ENCODE results near the gene ALDH8A1. TPM values are rescaled to one million over a fixed set of nuclear protein-coding genes. Genes with fewer than 3 reads are reported as not detected.

The ALDH8A1 gene
- total and polyA plus RNA-seq, 2 of the 8 experiments (the other 6 are each of a cell fraction or from before 2014, with no cell fraction given): 0.08 to 0.28 TPM

DNA sequence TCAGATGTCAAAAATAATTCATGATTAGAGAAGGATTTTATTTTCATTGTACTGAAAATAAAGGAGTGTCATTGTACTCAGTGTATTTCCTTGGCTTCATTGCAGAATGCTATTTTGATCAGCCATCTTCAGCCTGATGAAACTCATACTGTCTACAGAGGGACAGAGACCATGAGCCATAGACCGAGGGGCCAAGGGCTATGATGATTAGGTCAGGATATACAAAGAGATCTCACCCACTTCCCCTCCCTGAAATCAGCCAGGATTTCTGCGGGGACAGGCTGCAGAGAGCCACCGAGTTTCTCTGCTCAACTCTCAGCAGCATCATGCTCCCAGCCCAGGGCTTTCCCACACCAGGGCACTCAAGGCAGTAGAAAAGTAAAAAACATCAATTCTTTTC is 47.0 kb downstream of the ALDH8A1 start:
- Histone ChIP-seq H3K9ac (replicated peaks in 1 of 4; ENCODE audit: extremely low read depth in 1 of 4, low read depth in 3 of 4, low read length in 3 of 4) (no peak overlapping the region), H3K23ac (ENCODE audit: insufficient read length) (no peak overlapping the region), H3K27ac (ENCODE audit: low read depth, low read length) (no peak overlapping the region), H3K4me1 (replicated peaks in 1 of 4; ENCODE audit: control insufficient read depth in 3 of 4, insufficient read depth in 4 of 4, low read length in 3 of 4) (no peaks in the 10 kb centered on the region), H3K79me2 (ENCODE audit: control insufficient read depth in 1 of 2, insufficient read depth in 2 of 2, low read length in 2 of 2) (no peaks in the 10 kb centered on the region), H2AFZ (ENCODE audit: low read length) (no peak overlapping the region), H3K36me3 (ENCODE audit: control insufficient read depth in 2 of 4, insufficient read depth in 4 of 4, low read length in 3 of 4) (no peaks in the 10 kb centered on the region), H2AK5ac (ENCODE audit: low read depth, low read length) (no peak overlapping the region), H3K4me3 (ENCODE audit: extremely low read depth in 1 of 4, insufficient read depth in 2 of 4, low read depth in 3 of 4, low read length in 4 of 4) (no peak overlapping the region), H4K5ac (ENCODE audit: insufficient read length, low read depth, low read length) (no peak overlapping the region), H2BK15ac (ENCODE audit: low read length) (no peak overlapping the region), H4K8ac (ENCODE audit: extremely low read depth, insufficient read depth, low read length) (no peak overlapping the region), H3K56ac (replicated peaks; ENCODE audit: insufficient read length, low read depth, low read length) (no peak overlapping the region), H2BK12ac (ENCODE audit: low read depth, low read length) (no peak overlapping the region), H2BK20ac (ENCODE audit: low read length) (no peak overlapping the region), H3K9me3 (ENCODE audit: insufficient read depth in 2 of 2, low read depth in 1 of 2, low read length in 1 of 2) (no peaks in the 10 kb centered on the region), H4K20me1 (replicated peaks in 1 of 2; ENCODE audit: control insufficient read depth in 1 of 2, insufficient read depth in 2 of 2, low read length in 2 of 2) (no peaks in the 10 kb centered on the region), H3K23me2 (ENCODE audit: low read depth, low read length) (no peaks in the 10 kb centered on the region), H3K14ac (ENCODE audit: insufficient read length) (no peak overlapping the region), H2BK5ac (ENCODE audit: low read depth, low read length) (no peak overlapping the region), H3K18ac (ENCODE audit: extremely low read depth, low read length) (no peak overlapping the region), H3K27me3 (replicated peaks in 1 of 4; ENCODE audit: control insufficient read depth in 3 of 4, extremely low read depth in 1 of 4, insufficient read depth in 3 of 4, low read length in 3 of 4) (no peaks in the 10 kb centered on the region), H3K4ac (replicated peaks; ENCODE audit: insufficient read length, low read depth, low read length) (no peak overlapping the region), H2BK120ac (replicated peaks; ENCODE audit: low read depth, low read length) (no peak overlapping the region), H3K4me2 (ENCODE audit: insufficient read depth in 1 of 2, low read depth in 2 of 2, low read length in 2 of 2) (no peak overlapping the region), H3K79me1 (ENCODE audit: low read depth, low read length) (no peaks in the 10 kb centered on the region), H4K91ac (replicated peaks; ENCODE audit: insufficient read length, low read length) (no peak overlapping the region)
- no peak for FAIRE-seq
- no peak for DNase-seq (ENCODE audit: low read depth in 1 of 2, low spot score in 2 of 2)
- POLR2A ChIA-PET (ENCODE audit: partially characterized antibody): no interaction called here
- CTCF ChIA-PET (ENCODE audit: partially characterized antibody): interaction anchor here (0.7 to 1.6 kb wide), 4 partner anchors 9 to 747 kb away, joined by 3 to 5 read pairs (median 4); no protein-coding TSS in a partner anchor
- WGBS, 2 experiments (ENCODE audit: extremely low coverage in 1 of 2, insufficient coverage in 1 of 2, insufficient read length in 1 of 2, insufficient replicate concordance in 2 of 2, low coverage in 1 of 2, low lambda C conversion rate in 2 of 2, missing lambda C conversion rate in 1 of 2): 95% methylated on average over 3 of the region's 3 CpGs; no CpG with 5 or more reads in 1 of the 2 experiments
- TF ChIP-seq PHF8 (conservative IDR thresholded peaks at IDR 0.05; ENCODE audit: low read depth, low read length): no peak
- TF ChIP-seq, protein P1, sequence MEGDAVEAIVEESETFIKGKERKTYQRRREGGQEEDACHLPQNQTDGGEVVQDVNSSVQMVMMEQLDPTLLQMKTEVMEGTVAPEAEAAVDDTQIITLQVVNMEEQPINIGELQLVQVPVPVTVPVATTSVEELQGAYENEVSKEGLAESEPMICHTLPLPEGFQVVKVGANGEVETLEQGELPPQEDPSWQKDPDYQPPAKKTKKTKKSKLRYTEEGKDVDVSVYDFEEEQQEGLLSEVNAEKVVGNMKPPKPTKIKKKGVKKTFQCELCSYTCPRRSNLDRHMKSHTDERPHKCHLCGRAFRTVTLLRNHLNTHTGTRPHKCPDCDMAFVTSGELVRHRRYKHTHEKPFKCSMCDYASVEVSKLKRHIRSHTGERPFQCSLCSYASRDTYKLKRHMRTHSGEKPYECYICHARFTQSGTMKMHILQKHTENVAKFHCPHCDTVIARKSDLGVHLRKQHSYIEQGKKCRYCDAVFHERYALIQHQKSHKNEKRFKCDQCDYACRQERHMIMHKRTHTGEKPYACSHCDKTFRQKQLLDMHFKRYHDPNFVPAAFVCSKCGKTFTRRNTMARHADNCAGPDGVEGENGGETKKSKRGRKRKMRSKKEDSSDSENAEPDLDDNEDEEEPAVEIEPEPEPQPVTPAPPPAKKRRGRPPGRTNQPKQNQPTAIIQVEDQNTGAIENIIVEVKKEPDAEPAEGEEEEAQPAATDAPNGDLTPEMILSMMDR (IDR thresholded peaks at IDR 0.05; ENCODE audit: control extremely low read depth in 1 of 3, insufficient read depth in 1 of 3, low read depth in 1 of 3, low read length in 3 of 3): no peak
- no peak for TF ChIP-seq SAP30 (IDR thresholded peaks at IDR 0.05; ENCODE audit: insufficient read depth, insufficient replicate concordance, low read length)
- no peak for TF ChIP-seq RBBP5 (IDR thresholded peaks at IDR 0.05; ENCODE audit: borderline replicate concordance, low read depth, low read length)
- TF ChIP-seq CTBP2 (IDR thresholded peaks at IDR 0.05; ENCODE audit: borderline replicate concordance, insufficient read depth, insufficient read length, low read length): no peak
- no peak for TF ChIP-seq SIX5 (IDR thresholded peaks at IDR 0.05; ENCODE audit: low read depth, low read length)
- no peak for TF ChIP-seq GABPA (IDR thresholded peaks at IDR 0.05; ENCODE audit: borderline replicate concordance, insufficient read depth, low read length)
- no peak for TF ChIP-seq SP4 (IDR thresholded peaks at IDR 0.05; ENCODE audit: low read length)
- TF ChIP-seq, protein P2, sequence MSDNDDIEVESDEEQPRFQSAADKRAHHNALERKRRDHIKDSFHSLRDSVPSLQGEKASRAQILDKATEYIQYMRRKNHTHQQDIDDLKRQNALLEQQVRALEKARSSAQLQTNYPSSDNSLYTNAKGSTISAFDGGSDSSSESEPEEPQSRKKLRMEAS (IDR thresholded peaks at IDR 0.05): no peak
- no peak for TF ChIP-seq TAF1 (IDR thresholded peaks at IDR 0.05; ENCODE audit: low read depth, low read length)
- TF ChIP-seq BACH1 (IDR thresholded peaks at IDR 0.05; ENCODE audit: low read length): no peak
- TF ChIP-seq YY1 (IDR thresholded peaks at IDR 0.05; ENCODE audit: low read depth, low read length): no peak
